Parathyroid adenoma (tissue), 2 donors: ENCODE results near the gene NPAS3.

Experiments used
- H2AFZ ChIP-seq: fragments of 300-600 bp; sonication (generic); one replicate; pipeline ENCODE4 v1.7.0; 2017; ENCODE audit warnings: antibody characterized with exemption, mild to moderate bottlenecking
- H3K27ac ChIP-seq: fragments of 300-600 bp; sonication (generic); one replicate; pipeline ENCODE4 v1.7.0; 2017
- H3K27me3 ChIP-seq: fragments of 300-600 bp; sonication (generic); one replicate; pipeline ENCODE4 v1.7.0; 2017; ENCODE audit warnings: low read length; ENCODE audit not compliant: control insufficient read depth, insufficient read depth
- H3K36me3 ChIP-seq: fragments of 300-600 bp; sonication (generic); one replicate; pipeline ENCODE4 v1.7.0; 2017; ENCODE audit warnings: low read length; ENCODE audit not compliant: control insufficient read depth, insufficient read depth
- H3K4me1 ChIP-seq: fragments of 300-600 bp; sonication (generic); one replicate; pipeline ENCODE4 v1.7.0; 2017; ENCODE audit warnings: control low read depth
- H3K4me2 ChIP-seq: fragments of 300-600 bp; sonication (generic); one replicate; pipeline ENCODE4 v1.7.0; 2017; ENCODE audit warnings: low read length
- H3K4me3 ChIP-seq: fragments of 300-600 bp; sonication (generic); one replicate; pipeline ENCODE4 v1.7.0; 2017; ENCODE audit warnings: low read depth, low read length
- H3K79me2 ChIP-seq: fragments of 300-600 bp; sonication (generic); one replicate; pipeline ENCODE4 v1.7.0; 2017; ENCODE audit warnings: control low read depth
- H3K9ac ChIP-seq: fragments of 300-600 bp; sonication (generic); one replicate; pipeline ENCODE4 v1.7.0; 2017; ENCODE audit warnings: mild to moderate bottlenecking
- H3K9me3 ChIP-seq: fragments of 300-600 bp; sonication (generic); one replicate; pipeline ENCODE4 v1.7.0; 2017; ENCODE audit warnings: low read length; ENCODE audit not compliant: control insufficient read depth
- CTCF ChIP-seq: fragments of 300-600 bp; sonication (generic); IDR thresholded peaks from one replicate; pipeline ENCODE4 v1.7.0; 2017; ENCODE audit warnings: antibody characterized with exemption, mild to moderate bottlenecking
- donor health status: primary hyperparathyroidism.

Gene NPAS3

GRCh38 chr14:33634631-33635030, 696.0 kb downstream of the NPAS3 start:
- Histone ChIP-seq H3K9me3 (no peaks in the 10 kb centered on the region), H3K27ac (no peak overlapping the region), H3K4me2 (no peak overlapping the region), H3K4me3 (no peak overlapping the region), H3K36me3 (no peaks in the 10 kb centered on the region), H3K79me2 (no peaks in the 10 kb centered on the region), H3K27me3 (no peaks in the 10 kb centered on the region), H3K4me1 (no peaks in the 10 kb centered on the region), H2AFZ (no peak overlapping the region), H3K9ac (no peak overlapping the region)
- TF ChIP-seq CTCF = no peak

- Histone ChIP-seq H3K4me3 (no peak overlapping the region), H3K9me3 (no peaks in the 10 kb centered on the region), H2AFZ (no peak overlapping the region), H3K27me3 (no peaks in the 10 kb centered on the region), H3K36me3 (no peaks in the 10 kb centered on the region), H3K4me1 (no peaks in the 10 kb centered on the region), H3K9ac (no peak overlapping the region), H3K27ac (no peak overlapping the region), H3K79me2 (no peaks in the 10 kb centered on the region), H3K4me2 (no peak overlapping the region)
- no peak for TF ChIP-seq CTCF
These were observed 698.0 kb downstream of the NPAS3 start for GRCh38 chr14:33636716-33637115.

GRCh38 chr14:33642080-33642479, 703.4 kb downstream of the NPAS3 start:
- H3K9ac ChIP-seq = no peak overlapping the region

GRCh38 chr14:33642691-33643244, 704.1 kb downstream of the NPAS3 start:
- Histone ChIP-seq H3K4me2 (no peak overlapping the region), H2AFZ (no peak overlapping the region), H3K27me3 (no peaks in the 10 kb centered on the region), H3K4me3 (no peak overlapping the region), H3K79me2 (no peaks in the 10 kb centered on the region), H3K9ac (no peak overlapping the region), H3K9me3 (no peaks in the 10 kb centered on the region), H3K27ac (no peak overlapping the region), H3K36me3 (no peaks in the 10 kb centered on the region), H3K4me1 (no peaks in the 10 kb centered on the region)
- TF ChIP-seq CTCF = no peak

More at GRCh38 chr14:33642080-33642479, 703.4 kb downstream of the NPAS3 start:
- no peak overlapping the region for H3K4me3 ChIP-seq
- H3K4me2 ChIP-seq = no peak overlapping the region
- no peaks in the 10 kb centered on the region for H3K36me3 ChIP-seq
- H2AFZ ChIP-seq = no peak overlapping the region
- H3K27ac ChIP-seq = no peak overlapping the region
- H3K79me2 ChIP-seq = no peaks in the 10 kb centered on the region
- no peaks in the 10 kb centered on the region for H3K4me1 ChIP-seq
- H3K9me3 ChIP-seq = no peaks in the 10 kb centered on the region
- no peaks in the 10 kb centered on the region for H3K27me3 ChIP-seq
- TF ChIP-seq CTCF = no peak

GRCh38 chr14:33643426-33644181, 704.9 kb downstream of the NPAS3 start:
- TF ChIP-seq CTCF = no peak
- no peaks in the 10 kb centered on the region for H3K79me2 ChIP-seq

More at GRCh38 chr14:33643426-33644181, 704.9 kb downstream of the NPAS3 start:
- Histone ChIP-seq H3K27ac (no peak overlapping the region), H3K9ac (no peak overlapping the region), H3K27me3 (no peaks in the 10 kb centered on the region), H3K9me3 (no peaks in the 10 kb centered on the region), H3K4me2 (no peak overlapping the region), H3K4me3 (no peak overlapping the region), H3K4me1 (no peaks in the 10 kb centered on the region), H2AFZ (no peak overlapping the region), H3K36me3 (no peaks in the 10 kb centered on the region)
